Gastrocnemius medialis (tissue), 4 donors: ENCODE measurements around the gene OR2T35. TPM values are rescaled to one million over a fixed set of nuclear protein-coding genes. Genes with fewer than 3 reads are reported as not detected.

Source experiments
- ATAC-seq, 2 donors: fragments of 150-250 bp; one replicate each; pipeline ENCODE4 v1.9.1; 2016
- DNase-seq, 2 donors: peaks; one replicate each; pipeline ENCODE4 v3.0.0-alpha.2; 2019
- H3K27ac ChIP-seq, 4 donors: fragments of 200-600 bp; sonication (generic); 1 replicate in 1 of 4; 2 replicates in 3 of 4; pipeline ENCODE4 v1.5.1; 2016 to 2018; ENCODE audit warnings: mild to moderate bottlenecking in 2 of 4, moderate library complexity in 1 of 4
- H3K27me3 ChIP-seq, 3 donors: fragments of 200-600 bp; sonication (generic) in 2 of 3; 1 replicate in 1 of 3; 2 replicates in 2 of 3; pipeline versions ENCODE4 v1.5.1 to v1.6.0; 2016 to 2019; ENCODE audit warnings: mild to moderate bottlenecking in 1 of 3, moderate library complexity in 1 of 3
- H3K36me3 ChIP-seq, 2 donors: fragments of 200-600 bp; sonication (generic) in 1 of 2; one replicate each; pipeline ENCODE4 v1.5.1; 2017 to 2018
- H3K4me1 ChIP-seq, 2 donors: fragments of 200-600 bp; sonication (generic) in 1 of 2; one replicate each; pipeline ENCODE4 v1.5.1; 2016 to 2017; ENCODE audit warnings: mild to moderate bottlenecking in 2 of 2
- H3K4me3 ChIP-seq, 4 donors: fragments of 200-600 bp; sonication (generic) in 3 of 4; 1 replicate in 1 of 4; 2 replicates in 3 of 4; pipeline ENCODE4 v1.5.1; 2016 to 2019; ENCODE audit warnings: mild to moderate bottlenecking in 2 of 4
- H3K9me3 ChIP-seq, 3 donors: fragments of 200-600 bp; sonication (generic) in 2 of 3; 1 replicate in 1 of 3; 2 replicates in 2 of 3; pipeline ENCODE4 v1.5.1; 2016 to 2019
- POLR2A ChIP-seq, 2 donors: fragments of 450-650 bp; IDR thresholded peaks; one replicate each; pipeline ENCODE4 v1.6.1; 2017; ENCODE audit warnings: antibody characterized with exemption in 2 of 2, mild to moderate bottlenecking in 2 of 2, moderate library complexity in 2 of 2
- in situ Hi-C, 4 donors: fragments of 200-750 bp; cut with MboI; loops; one replicate each; pipeline versions ENCODE4 v1.15.0 to v1.8.0; 2017; ENCODE audit warnings: low sequenced_read_pairs in 4 of 4
- intact Hi-C: fragments of 100-400 bp; cut with DNase I; formaldehyde crosslinking; loops from one replicate; pipeline ENCODE4 v1.15.1; 2023; ENCODE audit warnings: low total_unique reads
- total RNA-seq, 4 donors: library from RNA; depleted of rRNA; stranded (reverse); fragments of >200 nt; gene quantifications; one replicate each; pipeline versions ENCODE4 v1.1.0 to v1.2.3, GENCODE V29; 2016
- TF ChIP-seq, protein P1 (sequence below), 5 experiments: fragments of 450-650 bp in 3 of 5; fragments of 200-600 bp in 2 of 5; sonication (generic) in 2 of 5; IDR thresholded peaks in 4 of 5; conservative IDR thresholded peaks in 1 of 5; 1 replicate in 4 of 5; 2 replicates in 1 of 5; pipeline ENCODE4 v1.5.1; 2016 to 2019; ENCODE audit warnings: antibody characterized with exemption in 5 of 5, mild to moderate bottlenecking in 3 of 5, moderate library complexity in 3 of 5

The OR2T35 gene
- total RNA-seq, 4 donors from 2014 or later, result not detected

DNA sequence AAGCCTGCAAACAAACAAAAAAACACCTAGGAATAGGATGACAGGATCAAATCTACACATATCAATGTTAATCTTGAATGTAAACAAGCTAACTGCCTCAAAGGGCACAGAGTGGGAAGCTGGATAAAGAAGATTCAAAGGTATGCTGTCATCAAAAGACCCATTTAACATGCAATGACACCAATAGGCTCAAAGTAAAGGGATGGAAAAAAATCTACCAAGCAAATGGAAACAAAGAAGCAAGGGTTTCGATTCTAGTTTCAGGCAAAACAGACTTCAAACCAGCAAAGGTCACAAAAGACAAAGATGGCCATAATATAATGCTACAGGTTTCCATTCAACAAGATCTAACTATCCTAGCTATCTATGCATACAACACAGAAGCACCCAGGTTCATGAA, 31.3 kb downstream of the OR2T35 start:
- in situ Hi-C loops, result no loop called here
- H3K9me3 ChIP-seq, result no peaks in the 10 kb centered on the region
- TF ChIP-seq POLR2A (IDR thresholded peaks at IDR 0.05), result no peak
- ATAC-seq (no peak), DNase-seq (no peak)
- H3K4me3 ChIP-seq, result no peak overlapping the region
- H3K4me1 ChIP-seq, result no peaks in the 10 kb centered on the region
- intact Hi-C loops, result no loop called here
- no peaks in the 10 kb centered on the region for H3K36me3 ChIP-seq
- no peaks in the 10 kb centered on the region for H3K27me3 ChIP-seq
- H3K27ac ChIP-seq, result no peak overlapping the region

DNA sequence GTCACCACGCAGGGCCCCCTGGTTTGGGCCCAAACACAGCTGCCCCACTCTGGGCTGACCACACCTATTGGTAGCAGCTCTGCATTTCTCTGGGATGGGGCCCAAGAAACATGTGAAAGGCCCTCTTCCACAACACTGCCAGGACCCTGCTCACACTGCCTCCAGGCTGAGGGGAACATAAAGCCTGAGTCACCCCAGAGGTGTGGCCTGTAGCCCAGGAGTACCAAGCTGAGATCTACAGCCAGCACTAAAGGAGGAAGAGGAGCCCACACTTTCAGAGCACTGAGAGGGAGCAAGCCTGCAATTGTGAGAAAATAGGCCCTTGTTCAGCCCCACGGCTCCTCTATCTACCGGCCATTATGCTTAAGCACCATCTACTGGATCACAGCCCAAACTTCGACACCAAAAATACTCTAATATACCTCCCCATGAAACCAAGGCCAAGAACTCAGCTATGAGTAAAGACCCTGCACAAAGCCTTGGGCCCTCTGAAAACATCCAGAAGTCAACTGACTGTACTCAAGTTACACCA, 33.1 kb downstream of the OR2T35 start:
- Histone ChIP-seq H3K4me3 (no peak overlapping the region), H3K27me3 (no peaks in the 10 kb centered on the region), H3K27ac (no peak overlapping the region), H3K9me3 (no peaks in the 10 kb centered on the region), H3K36me3 (no peaks in the 10 kb centered on the region), H3K4me1 (no peaks in the 10 kb centered on the region)
- TF ChIP-seq, protein P1, sequence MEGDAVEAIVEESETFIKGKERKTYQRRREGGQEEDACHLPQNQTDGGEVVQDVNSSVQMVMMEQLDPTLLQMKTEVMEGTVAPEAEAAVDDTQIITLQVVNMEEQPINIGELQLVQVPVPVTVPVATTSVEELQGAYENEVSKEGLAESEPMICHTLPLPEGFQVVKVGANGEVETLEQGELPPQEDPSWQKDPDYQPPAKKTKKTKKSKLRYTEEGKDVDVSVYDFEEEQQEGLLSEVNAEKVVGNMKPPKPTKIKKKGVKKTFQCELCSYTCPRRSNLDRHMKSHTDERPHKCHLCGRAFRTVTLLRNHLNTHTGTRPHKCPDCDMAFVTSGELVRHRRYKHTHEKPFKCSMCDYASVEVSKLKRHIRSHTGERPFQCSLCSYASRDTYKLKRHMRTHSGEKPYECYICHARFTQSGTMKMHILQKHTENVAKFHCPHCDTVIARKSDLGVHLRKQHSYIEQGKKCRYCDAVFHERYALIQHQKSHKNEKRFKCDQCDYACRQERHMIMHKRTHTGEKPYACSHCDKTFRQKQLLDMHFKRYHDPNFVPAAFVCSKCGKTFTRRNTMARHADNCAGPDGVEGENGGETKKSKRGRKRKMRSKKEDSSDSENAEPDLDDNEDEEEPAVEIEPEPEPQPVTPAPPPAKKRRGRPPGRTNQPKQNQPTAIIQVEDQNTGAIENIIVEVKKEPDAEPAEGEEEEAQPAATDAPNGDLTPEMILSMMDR (IDR thresholded peaks at IDR 0.05 in 4 of 5, conservative IDR thresholded peaks at IDR 0.05 in 1 of 5), result no peak
- TF ChIP-seq POLR2A (IDR thresholded peaks at IDR 0.05), result no peak
- intact Hi-C loops, result no loop called here
- DNase-seq (no peak), ATAC-seq (no peak)
- in situ Hi-C loops, result no loop called here

GRCh38 chr1:248610301-248610700, 34.8 kb downstream of the OR2T35 start:
- no peak overlapping the region for H3K27ac ChIP-seq
- in situ Hi-C loops (no loop called here), intact Hi-C loops (no loop called here)
- no peak overlapping the region for H3K4me3 ChIP-seq
- no peaks in the 10 kb centered on the region for H3K27me3 ChIP-seq
- ATAC-seq (no peak), DNase-seq (no peak)
- H3K4me1 ChIP-seq, result no peaks in the 10 kb centered on the region
- H3K36me3 ChIP-seq, result no peaks in the 10 kb centered on the region
- TF ChIP-seq, protein P1 (IDR thresholded peaks at IDR 0.05 in 4 of 5, conservative IDR thresholded peaks at IDR 0.05 in 1 of 5), result no peak
- no peak for TF ChIP-seq POLR2A (IDR thresholded peaks at IDR 0.05)
- no peaks in the 10 kb centered on the region for H3K9me3 ChIP-seq

GRCh38 chr1:248599396-248599795, 45.7 kb downstream of the OR2T35 start:
- DNase-seq (no peak), ATAC-seq (no peak)
- Histone ChIP-seq H3K36me3 (no peaks in the 10 kb centered on the region), H3K4me3 (no peak overlapping the region), H3K9me3 (no peaks in the 10 kb centered on the region), H3K27me3 (no peaks in the 10 kb centered on the region), H3K4me1 (no peaks in the 10 kb centered on the region), H3K27ac (no peak overlapping the region)
- intact Hi-C loops (no loop called here), in situ Hi-C loops (no loop called here)
- TF ChIP-seq, protein P1 (IDR thresholded peaks at IDR 0.05 in 4 of 5, conservative IDR thresholded peaks at IDR 0.05 in 1 of 5), result no peak
- no peak for TF ChIP-seq POLR2A (IDR thresholded peaks at IDR 0.05)

DNA sequence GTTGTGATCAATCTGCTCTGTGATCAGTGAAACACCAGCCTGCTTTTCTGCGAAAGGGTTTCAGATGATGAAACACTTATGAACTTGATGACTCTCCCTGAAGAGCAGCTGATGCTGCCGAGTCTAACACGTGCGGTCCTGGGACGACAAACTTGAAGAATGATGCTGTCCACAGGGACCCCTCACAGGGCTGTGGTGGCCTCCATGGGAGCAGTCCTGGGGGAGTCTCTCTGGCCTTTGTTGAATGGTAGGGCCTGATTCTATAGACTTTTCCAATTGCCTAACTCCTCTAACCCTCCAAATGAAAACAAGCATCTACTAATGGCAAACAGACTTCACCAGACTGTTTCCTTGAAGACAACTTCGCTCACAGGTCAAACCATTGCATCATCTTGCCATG, 47.5 kb downstream of the OR2T35 start, which contains the start of gene OR2T10:
OR2T10 (minus strand) TSS at position 112 of the 400 bp plus-strand sequence. CDS start 3,932 bp downstream, outside the sequence.
- H3K4me1 ChIP-seq, result no peaks in the 10 kb centered on the region
- H3K27ac ChIP-seq, result no peak within 1 kb of the TSS
- H3K9me3 ChIP-seq, result no peaks in the 10 kb centered on the region
- no peaks in the 10 kb centered on the region for H3K36me3 ChIP-seq
- DNase-seq (no peak), ATAC-seq (no peak)
- no peak within 1 kb of the TSS for H3K4me3 ChIP-seq
- in situ Hi-C loops, result no loop called here
- H3K27me3 ChIP-seq, result no peaks in the 10 kb centered on the region
- intact Hi-C loops, result no loop called here
- no peak for TF ChIP-seq POLR2A (IDR thresholded peaks at IDR 0.05)
- TF ChIP-seq, protein P1 (IDR thresholded peaks at IDR 0.05 in 4 of 5, conservative IDR thresholded peaks at IDR 0.05 in 1 of 5), result no peak
